HG03521 (cell line): ENCODE measurements around the gene LRP1-AS.
"Not testable (repeated sequence)": the region's sequence is repeated elsewhere in the genome, so short reads cannot be mapped to it uniquely, and the experiment has no call there.

ENCODE experiments used
- ATAC-seq: cut with Tn5 transposase; IDR thresholded peaks from one replicate; pipeline ENCODE4 v1.9.1; 2021; ENCODE audit warnings: mild to moderate bottlenecking, moderate library complexity; ENCODE audit not compliant: unreplicated experiment

LRP1-AS gene

GRCh38 chr12:57124261-57124877, 23.1 kb downstream of the LRP1-AS start:
- ATAC-seq, result no peak

- ATAC-seq, result no peak
Measured at GRCh38 chr12:57123813-57124212, 23.6 kb downstream of the LRP1-AS start.

DNA sequence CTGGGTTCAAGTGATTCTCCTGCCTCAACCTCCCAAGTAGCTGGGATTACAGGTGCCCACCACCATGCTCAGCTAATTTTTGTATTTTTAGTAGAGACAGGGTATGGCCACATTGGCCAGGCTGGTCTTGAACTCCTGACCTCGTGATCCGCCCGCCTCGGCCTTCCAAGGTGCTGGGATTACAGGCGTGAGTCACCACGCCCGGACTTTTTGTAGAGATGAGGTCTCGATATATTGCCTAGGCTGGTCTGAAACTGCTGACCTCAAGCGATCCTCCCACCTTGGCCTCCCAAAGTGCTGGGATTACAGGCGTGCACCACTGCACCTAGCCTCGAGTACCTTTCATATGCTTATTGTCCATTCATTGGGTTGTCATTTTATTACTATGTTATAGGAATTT, 26.7 kb downstream of the LRP1-AS start:
- not testable (repeated sequence) for ATAC-seq

DNA sequence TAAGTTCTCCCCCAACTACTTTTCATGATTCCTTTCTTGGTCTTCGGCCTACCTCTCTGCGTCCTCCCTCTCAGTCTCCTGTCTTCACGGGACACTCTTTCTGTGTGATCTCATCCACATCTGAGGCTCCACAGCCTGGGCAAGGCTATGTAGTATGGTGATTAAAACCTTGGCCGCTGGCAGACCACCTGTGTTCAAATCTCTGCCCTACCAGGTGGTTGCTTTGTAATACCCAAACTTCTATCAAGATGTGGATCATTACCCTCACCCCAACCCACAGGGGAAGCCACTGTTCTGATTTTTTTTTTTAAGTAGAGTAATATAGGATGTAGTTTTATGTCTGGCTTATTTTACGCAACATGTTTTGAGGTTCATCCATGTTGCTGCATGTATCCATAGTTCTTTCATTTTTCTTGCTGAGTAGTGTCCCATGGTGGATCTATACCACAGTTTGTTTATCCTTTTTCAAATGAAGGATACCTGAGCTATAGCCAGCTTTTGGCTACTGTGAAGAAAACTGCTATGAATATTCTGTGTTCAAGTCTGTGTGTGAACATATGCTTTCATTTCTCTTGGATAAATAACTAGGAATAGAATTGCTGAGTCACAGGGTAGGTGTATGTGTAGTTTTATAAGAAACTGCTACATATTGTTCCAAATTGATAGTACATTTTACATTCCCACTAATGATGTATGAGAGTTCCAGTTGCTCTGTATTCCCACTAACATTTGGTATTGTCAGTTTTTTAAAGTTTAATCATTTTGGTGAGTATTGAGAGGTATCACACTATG, 27.9 kb downstream of the LRP1-AS start:
- ATAC-seq, result no peak

- ATAC-seq, result no peak
Measured at GRCh38 chr12:57118711-57119271, 28.6 kb downstream of the LRP1-AS start.

DNA sequence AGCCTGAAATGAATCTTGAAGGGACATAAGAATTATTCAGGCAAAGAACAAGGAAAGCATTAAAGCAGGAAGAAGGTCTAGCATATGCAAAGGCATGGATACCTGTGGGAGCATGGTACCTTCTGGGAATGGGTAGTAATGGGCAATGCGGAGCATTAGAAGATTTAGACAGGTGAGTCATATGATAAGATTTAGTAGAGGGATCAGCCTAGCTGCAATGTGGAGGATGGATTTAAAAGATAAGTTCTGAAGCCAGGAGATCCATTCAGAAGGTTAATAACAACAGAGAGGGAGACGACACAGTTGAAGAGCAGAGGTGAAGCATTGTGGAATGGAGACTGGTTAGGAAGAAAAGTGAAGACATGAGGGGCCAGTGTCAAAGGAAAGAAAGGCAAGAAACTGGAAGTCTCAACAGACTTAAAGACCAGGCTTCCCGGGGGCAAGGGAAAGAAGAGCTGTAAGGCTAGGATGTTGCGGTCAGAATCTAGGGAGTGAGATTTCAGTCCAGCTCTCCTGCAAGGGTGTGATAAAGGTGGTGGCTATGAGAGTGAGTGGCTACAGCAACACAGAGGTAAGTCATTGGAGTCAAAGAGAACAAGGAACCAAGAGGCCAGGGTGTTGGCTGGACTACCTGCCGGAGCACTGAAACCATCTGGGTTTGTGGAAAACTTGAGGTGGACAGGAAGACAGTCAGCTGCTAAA, 30.7 kb downstream of the LRP1-AS start:
- no peak for ATAC-seq

- ATAC-seq, result peak; percentile 55
Measured at GRCh38 chr12:57112492-57113294, 34.7 kb downstream of the LRP1-AS start.

DNA sequence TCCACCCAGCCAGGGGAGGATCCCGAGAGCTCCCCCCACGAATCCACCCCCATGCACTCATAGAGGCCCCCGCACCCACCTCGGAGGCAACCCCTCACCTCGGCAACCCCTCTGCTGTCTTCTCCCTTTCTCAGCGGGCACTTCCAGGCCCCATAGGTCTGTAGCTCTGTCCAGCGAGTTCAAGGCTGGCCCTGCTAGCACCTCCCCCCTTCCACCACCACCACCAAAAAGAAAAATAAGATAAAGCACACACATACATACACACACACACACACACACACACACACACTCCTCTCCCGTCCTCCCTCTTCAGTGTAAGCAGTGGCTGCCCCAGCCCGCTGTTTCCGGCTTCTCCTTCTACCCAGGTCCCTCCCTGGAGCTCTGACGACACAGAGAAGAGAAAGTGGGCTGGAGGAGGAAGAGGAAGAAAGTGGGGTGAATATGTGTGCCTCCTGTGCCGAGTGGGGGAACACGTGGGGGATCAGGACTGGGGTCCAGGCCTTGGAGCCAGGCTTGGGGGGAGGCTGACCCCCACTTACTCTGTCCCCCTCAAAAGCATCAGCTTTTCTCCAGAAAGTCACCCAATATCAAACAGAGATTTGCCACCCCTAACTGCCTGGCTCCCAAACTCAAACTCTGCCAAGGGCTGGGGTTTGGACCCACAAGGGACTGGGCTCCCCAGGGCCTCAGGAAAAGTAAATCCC, 36.2 kb downstream of the LRP1-AS start, which contains the start of gene STAT6:
Gene STAT6, minus strand, starts transcription at position 332 of the 704 bp plus-strand sequence. CDS start 3,084 bp downstream, outside the sequence.
- peak; percentile 53 for ATAC-seq

DNA sequence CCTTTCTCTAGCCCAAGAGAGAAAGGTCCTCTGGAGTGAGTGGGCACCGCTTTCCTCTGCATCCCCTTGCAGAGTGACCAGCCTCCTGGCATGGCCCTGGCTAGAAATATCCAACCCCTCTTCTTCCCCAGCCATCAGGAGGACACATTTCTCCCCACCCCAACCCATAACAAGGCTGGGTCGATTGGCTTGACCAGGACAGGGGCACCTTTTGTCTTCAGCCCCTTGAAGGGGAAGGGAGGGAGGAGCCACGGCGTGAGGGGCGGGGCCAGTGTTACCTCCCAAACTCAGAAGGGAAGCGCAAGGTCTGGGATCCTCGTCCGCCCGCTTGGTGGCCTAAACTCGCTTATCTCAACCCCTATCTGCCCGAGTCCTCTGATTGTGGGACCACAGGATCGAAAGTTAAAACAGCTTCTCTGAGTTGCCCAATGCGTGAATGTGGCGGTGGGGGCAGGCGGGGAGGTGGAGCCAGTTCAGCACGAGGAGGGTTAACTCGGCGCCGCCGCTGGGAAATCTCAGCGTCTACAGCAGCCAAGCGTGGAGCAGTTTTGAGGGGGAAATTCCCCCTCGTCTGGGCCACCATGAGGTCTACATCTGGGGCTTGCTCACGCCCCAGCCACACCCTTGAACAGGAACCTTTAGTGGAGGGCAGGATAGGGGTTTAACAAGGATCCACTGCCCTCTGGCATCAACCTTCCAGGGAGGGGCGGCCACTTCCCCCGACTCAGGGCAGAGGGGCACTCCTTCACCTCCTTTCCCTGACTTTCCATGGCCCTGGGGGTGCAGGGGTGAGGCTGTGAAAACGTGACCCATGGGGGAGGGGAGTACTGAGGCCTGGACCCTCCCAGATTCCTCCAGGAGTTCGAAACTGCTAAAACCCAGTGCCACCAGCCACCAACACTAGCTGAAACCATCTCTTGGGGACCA, 37.1 kb downstream of the LRP1-AS start:
- ATAC-seq, result peak; percentile 42

DNA sequence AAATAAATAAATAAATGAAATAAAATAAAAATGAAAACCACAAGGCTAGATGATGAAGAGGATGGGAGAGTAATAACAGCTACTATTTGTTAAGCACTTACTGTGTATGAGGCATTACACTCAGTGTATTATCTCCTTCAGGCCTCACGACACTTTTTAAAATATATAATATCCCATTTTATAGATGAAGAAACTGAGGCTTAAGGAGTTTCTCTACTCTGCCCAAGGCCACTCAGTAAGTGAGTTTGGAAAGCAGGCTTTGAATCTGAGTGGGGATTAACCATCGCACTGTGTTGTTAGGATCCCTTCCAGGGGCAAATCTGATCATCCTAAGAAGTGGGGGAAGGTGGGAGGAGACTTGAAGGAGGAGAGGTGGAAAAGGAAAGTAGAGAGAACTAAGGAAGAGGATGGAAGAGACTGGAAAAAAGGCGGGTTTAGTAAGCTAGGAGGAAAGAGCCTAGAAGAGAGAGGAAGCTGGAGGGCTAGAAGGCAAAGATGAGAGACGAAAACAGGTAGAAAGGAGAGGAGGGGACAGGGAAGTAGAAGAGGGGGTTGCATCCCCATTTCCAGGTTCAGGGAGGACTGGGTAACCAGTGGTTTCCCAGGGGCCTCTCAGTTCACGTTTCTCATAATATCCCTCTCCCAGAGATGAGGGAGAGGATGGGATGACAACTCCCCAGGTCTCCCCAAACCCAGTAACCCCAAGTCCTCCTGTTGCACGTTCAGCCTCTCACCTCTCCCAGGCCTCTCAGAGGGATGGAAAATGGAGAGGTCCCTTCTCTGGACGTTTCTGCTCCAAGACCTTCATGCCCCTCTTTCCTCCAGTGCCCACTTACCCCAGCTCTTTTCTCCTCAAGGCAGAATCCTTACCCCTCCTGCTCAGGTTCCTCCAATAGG, 38.0 kb downstream of the LRP1-AS start:
- no peak for ATAC-seq

DNA sequence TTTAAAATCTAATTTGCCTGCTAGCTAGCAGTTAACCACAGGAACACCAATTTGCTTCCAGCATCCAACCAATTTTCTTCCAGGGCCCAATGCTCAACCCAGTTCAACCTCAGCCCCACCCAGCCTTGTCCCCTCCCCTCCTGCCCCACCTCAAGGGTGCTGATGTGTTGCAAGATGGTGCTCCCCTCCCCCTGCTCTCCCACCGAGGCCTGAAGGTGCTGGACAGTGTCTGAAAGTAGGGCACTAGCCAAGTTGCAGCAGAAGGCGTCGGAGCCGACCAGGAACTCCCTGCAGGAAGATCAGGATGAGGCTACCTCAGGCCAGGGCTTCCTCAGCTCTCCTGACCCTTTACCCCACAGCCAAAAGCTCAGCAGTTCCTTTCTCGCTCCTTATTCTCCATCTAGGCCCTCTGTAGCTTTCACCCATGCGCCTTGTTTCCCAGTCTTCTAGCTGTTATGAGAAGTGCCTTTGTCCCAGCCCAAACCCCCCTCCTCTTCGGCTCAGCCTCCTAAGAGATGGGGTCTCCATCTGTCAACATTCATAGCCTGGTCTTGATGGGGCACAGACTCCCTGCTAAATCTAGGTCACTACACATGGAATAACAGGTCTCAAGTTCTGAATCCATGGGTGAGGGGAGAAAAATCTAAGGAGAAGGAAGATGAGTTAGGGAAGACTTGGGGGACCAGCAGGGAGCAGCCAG, 39.8 kb downstream of the LRP1-AS start:
- ATAC-seq, result no peak

DNA sequence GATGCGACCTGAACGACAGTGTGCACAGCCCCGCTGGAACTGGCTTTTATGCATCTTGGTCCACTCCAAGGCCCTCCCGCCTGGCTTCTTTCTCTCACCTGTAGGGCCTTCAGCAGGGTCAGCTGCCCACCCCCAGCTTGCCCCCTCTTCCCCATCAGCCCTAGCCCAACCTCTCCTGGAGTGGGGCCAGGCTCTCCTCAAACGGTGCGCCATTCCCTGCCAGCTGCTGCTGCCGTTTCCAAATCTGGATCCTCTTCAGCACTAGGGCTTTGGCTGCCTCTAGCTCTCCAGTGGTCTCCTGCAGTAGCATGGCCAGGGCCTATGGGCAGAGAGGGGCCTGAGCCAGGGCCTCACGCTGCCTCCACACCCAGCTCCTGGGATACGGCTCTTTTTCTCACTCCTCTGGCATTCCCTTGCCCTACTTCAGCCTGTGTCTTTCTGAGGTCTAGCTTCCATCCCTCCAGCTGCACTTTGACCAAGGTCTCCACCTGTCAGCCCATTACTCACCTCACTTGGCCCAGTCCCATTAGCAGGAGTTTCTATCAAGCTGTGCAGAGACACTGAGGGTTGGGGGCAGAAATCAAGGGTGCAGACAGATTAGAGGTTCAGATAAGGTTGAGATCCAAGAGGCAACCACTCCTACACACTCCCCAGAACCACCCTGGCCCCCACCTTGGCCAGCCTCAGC, 41.3 kb downstream of the LRP1-AS start:
- ATAC-seq, result no peak

DNA sequence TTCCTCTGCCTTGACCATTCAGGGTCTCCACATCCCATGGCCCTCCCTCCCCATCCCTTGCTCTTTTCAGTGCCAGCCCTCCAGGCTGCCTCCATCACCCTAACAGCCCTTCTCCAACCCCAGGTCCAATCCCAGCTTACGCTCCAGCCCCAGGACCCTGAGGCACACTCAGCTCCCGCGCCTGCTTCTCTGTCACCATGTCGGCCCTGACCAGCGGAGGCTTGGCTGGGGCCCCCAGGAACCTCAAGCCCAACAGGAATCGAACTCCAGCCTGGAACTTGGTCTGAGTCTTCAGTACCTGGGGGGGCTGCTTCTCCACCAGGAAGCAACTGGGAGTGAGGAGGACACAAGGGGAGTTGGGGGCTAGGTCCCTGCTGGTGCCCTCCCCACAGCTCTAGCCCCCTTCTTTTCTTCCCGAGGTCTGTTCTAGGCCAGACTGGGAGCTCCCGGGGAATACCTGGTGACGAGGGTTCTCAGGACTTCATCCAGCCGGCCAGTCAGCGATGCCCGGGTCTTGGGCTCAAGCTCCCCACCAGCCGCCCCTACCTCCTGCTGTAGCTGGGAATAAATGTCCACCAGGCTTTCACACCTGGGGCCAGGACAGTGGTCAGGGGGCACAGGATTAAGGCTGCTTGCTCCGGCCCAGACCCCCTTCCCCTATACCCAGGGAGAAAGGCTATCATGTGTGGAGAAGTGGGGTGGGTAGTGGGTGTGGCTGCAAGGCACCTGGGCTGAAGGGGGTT, 42.2 kb downstream of the LRP1-AS start:
- ATAC-seq, result no peak

- ATAC-seq, result no peak
Measured at GRCh38 chr12:57104292-57104910, 43.0 kb downstream of the LRP1-AS start.

DNA sequence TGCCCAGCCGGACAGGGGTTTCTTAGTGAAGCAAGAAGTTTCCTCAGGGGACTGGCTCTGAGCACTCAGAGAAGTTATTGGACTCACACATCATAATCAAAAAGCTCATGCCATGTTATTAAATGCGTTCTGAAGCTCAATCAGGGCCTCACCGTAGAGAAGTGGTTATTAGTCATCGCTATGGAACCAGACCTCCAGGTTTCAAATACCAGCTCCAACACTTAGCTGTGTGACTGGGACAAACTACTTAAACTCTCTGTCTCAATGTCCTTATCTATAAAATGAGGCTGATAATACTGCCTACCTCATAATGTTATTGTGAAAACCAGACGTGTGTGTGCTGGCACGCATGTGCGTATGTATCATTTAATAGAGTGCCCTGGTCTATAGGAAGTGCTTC, 43.6 kb downstream of the LRP1-AS start:
- no peak for ATAC-seq
